HEK293 (cell line): Measurements from ENCODE around the gene ICAM5.

Source experiments
- AEBP2 ChIP-seq: fragments of 450-650 bp; formaldehyde crosslinking; IDR thresholded peaks from 2 replicates; pipeline ENCODE4 v1.5.1; 2016; ENCODE audit warnings: missing biosample characterization, missing genetic modification characterization, borderline replicate concordance
- HIC1 ChIP-seq: fragments of 450-650 bp; formaldehyde crosslinking; IDR thresholded peaks from 2 replicates; pipeline ENCODE4 v1.5.1; 2016; ENCODE audit warnings: missing biosample characterization, missing genetic modification characterization
- INSM2 ChIP-seq: fragments of 450-650 bp; formaldehyde crosslinking; IDR thresholded peaks from 2 replicates; pipeline ENCODE4 v1.5.1; 2016; ENCODE audit warnings: missing biosample characterization, missing genetic modification characterization
- MZF1 ChIP-seq: fragments of 450-650 bp; formaldehyde crosslinking; IDR thresholded peaks from 2 replicates; pipeline ENCODE4 v1.5.1; 2017; ENCODE audit warnings: missing biosample characterization, missing genetic modification characterization, borderline replicate concordance
- PATZ1 ChIP-seq: fragments of 450-650 bp; formaldehyde crosslinking; IDR thresholded peaks from 2 replicates; pipeline ENCODE4 v1.5.1; 2016; ENCODE audit warnings: missing biosample characterization, missing genetic modification characterization
- SCRT1 ChIP-seq: fragments of 450-650 bp; formaldehyde crosslinking; IDR thresholded peaks from 2 replicates; pipeline ENCODE4 v1.5.1; 2016; ENCODE audit warnings: missing biosample characterization, missing genetic modification characterization, borderline replicate concordance
- SCRT2 ChIP-seq: fragments of 450-650 bp; formaldehyde crosslinking; IDR thresholded peaks from 2 replicates; pipeline ENCODE4 v1.5.1; 2016; ENCODE audit warnings: missing biosample characterization, missing genetic modification characterization
- SP2 ChIP-seq: fragments of 450-650 bp; formaldehyde crosslinking; IDR thresholded peaks from 2 replicates; pipeline ENCODE4 v1.5.1; 2016; ENCODE audit warnings: missing biosample characterization, missing genetic modification characterization
- ZBTB20 ChIP-seq: fragments of 450-650 bp; formaldehyde crosslinking; IDR thresholded peaks from 2 replicates; pipeline ENCODE4 v1.5.1; 2016; ENCODE audit warnings: missing biosample characterization, missing genetic modification characterization
- ZFP3 ChIP-seq: fragments of 450-650 bp; formaldehyde crosslinking; IDR thresholded peaks from 2 replicates; pipeline ENCODE4 v1.5.1; 2016; ENCODE audit warnings: low read depth, missing biosample characterization, missing genetic modification characterization
- ZFP37 ChIP-seq: fragments of 450-650 bp; formaldehyde crosslinking; IDR thresholded peaks from 2 replicates; pipeline ENCODE4 v1.5.1; 2016; ENCODE audit warnings: missing biosample characterization, missing genetic modification characterization
- ZNF121 ChIP-seq: fragments of 450-650 bp; formaldehyde crosslinking; IDR thresholded peaks from 2 replicates; pipeline ENCODE4 v1.5.1; 2016; ENCODE audit warnings: missing biosample characterization, missing genetic modification characterization
- ZNF157 ChIP-seq: fragments of 450-650 bp; formaldehyde crosslinking; IDR thresholded peaks from 2 replicates; pipeline ENCODE4 v1.5.1; 2016; ENCODE audit warnings: missing biosample characterization, missing genetic modification characterization
- ZNF214 ChIP-seq: fragments of 450-650 bp; formaldehyde crosslinking; IDR thresholded peaks from 2 replicates; pipeline ENCODE4 v1.5.1; 2017; ENCODE audit warnings: missing biosample characterization, mild to moderate bottlenecking, missing genetic modification characterization, borderline replicate concordance
- ZNF223 ChIP-seq: fragments of 450-650 bp; formaldehyde crosslinking; IDR thresholded peaks from 2 replicates; pipeline ENCODE4 v1.5.1; 2016; ENCODE audit warnings: missing biosample characterization, missing genetic modification characterization
- ZNF239 ChIP-seq: fragments of 450-650 bp; formaldehyde crosslinking; IDR thresholded peaks from 2 replicates; pipeline ENCODE4 v1.5.1; 2016; ENCODE audit warnings: missing biosample characterization, missing genetic modification characterization
- ZNF362 ChIP-seq: fragments of 450-650 bp; formaldehyde crosslinking; IDR thresholded peaks from 2 replicates; pipeline ENCODE4 v1.5.1; 2016; ENCODE audit warnings: missing biosample characterization, missing genetic modification characterization
- ZNF366 ChIP-seq: fragments of 450-650 bp; formaldehyde crosslinking; conservative IDR thresholded peaks from 2 replicates; pipeline ENCODE4 v1.5.1; 2016; ENCODE audit warnings: missing biosample characterization, missing genetic modification characterization
- ZNF398 ChIP-seq: fragments of 450-650 bp; formaldehyde crosslinking; IDR thresholded peaks from 2 replicates; pipeline ENCODE4 v1.5.1; 2017; ENCODE audit warnings: missing biosample characterization, missing genetic modification characterization
- ZNF514 ChIP-seq: fragments of 450-650 bp; formaldehyde crosslinking; IDR thresholded peaks from 2 replicates; pipeline ENCODE4 v1.5.1; 2016; ENCODE audit warnings: missing biosample characterization, missing genetic modification characterization
- ZNF560 ChIP-seq: fragments of 450-650 bp; formaldehyde crosslinking; IDR thresholded peaks from 2 replicates; pipeline ENCODE4 v1.5.1; 2017; ENCODE audit warnings: missing biosample characterization, missing genetic modification characterization, borderline replicate concordance
- ZNF610 ChIP-seq: fragments of 450-650 bp; formaldehyde crosslinking; IDR thresholded peaks from 2 replicates; pipeline ENCODE4 v1.5.1; 2016; ENCODE audit warnings: missing biosample characterization, missing genetic modification characterization, borderline replicate concordance
- ZNF639 ChIP-seq: fragments of 450-650 bp; formaldehyde crosslinking; IDR thresholded peaks from 2 replicates; pipeline ENCODE4 v1.5.1; 2016; ENCODE audit warnings: missing biosample characterization, missing genetic modification characterization
- ZNF76 ChIP-seq: fragments of 450-650 bp; formaldehyde crosslinking; IDR thresholded peaks from 2 replicates; pipeline ENCODE4; 2016; ENCODE audit warnings: low read depth, missing biosample characterization, missing genetic modification characterization, borderline replicate concordance
- ZNF777 ChIP-seq: fragments of 450-650 bp; formaldehyde crosslinking; IDR thresholded peaks from 2 replicates; pipeline ENCODE4 v1.5.1; 2017; ENCODE audit warnings: missing biosample characterization, missing genetic modification characterization, borderline replicate concordance
- ZNF785 ChIP-seq: fragments of 450-650 bp; formaldehyde crosslinking; IDR thresholded peaks from 2 replicates; pipeline ENCODE4 v1.5.1; 2016; ENCODE audit warnings: missing biosample characterization, missing genetic modification characterization

ICAM5 gene

GRCh38 chr19:10286803-10287737, 2.7 kb upstream of the ICAM5 start, which contains the start of gene ICAM4 (continued):
- TF ChIP-seq ZNF639 (tag by site-specific recombination) (no peak), ZNF610 (tag by site-specific recombination) (peak; percentile 79), ZNF366 (0 out of 2 replicates have a peak, but pooled peaks have one; percentile 22), ZNF560 (tag by site-specific recombination) (no peak), HIC1 (peak; percentile 64), ZNF398 (peak; percentile 34; the same call in 1 of the 2 replicates), ZNF777 (peak; percentile 95), ZNF157 (no peak), MZF1 (tag by site-specific recombination) (peak; percentile 15; the same call in 1 of the 2 replicates), ZFP3 (tag by site-specific recombination) (no peak), ZNF239 (tag by site-specific recombination) (no peak), ZNF76 (tag by site-specific recombination) (peak; percentile 86), ZFP37 (tag by site-specific recombination) (no peak), SP2 (tag by site-specific recombination) (peak; percentile 69), AEBP2 (tag by site-specific recombination) (no peak), ZNF785 (tag by site-specific recombination) (no peak), ZNF121 (tag by site-specific recombination) (no peak), INSM2 (tag by site-specific recombination) (peak; percentile 17; the same call in 1 of the 2 replicates), ZNF514 (tag by site-specific recombination) (no peak), ZNF223 (no peak), ZNF214 (no peak), ZNF362 (tag by site-specific recombination) (no peak), SCRT1 (peak; percentile 51), ZBTB20 (peak; percentile 95), SCRT2 (peak; percentile 96), PATZ1 (tag by site-specific recombination) (peak; percentile 59)
